Measurements from ENCODE around the gene PRDM16.

The PRDM16 gene

DNA sequence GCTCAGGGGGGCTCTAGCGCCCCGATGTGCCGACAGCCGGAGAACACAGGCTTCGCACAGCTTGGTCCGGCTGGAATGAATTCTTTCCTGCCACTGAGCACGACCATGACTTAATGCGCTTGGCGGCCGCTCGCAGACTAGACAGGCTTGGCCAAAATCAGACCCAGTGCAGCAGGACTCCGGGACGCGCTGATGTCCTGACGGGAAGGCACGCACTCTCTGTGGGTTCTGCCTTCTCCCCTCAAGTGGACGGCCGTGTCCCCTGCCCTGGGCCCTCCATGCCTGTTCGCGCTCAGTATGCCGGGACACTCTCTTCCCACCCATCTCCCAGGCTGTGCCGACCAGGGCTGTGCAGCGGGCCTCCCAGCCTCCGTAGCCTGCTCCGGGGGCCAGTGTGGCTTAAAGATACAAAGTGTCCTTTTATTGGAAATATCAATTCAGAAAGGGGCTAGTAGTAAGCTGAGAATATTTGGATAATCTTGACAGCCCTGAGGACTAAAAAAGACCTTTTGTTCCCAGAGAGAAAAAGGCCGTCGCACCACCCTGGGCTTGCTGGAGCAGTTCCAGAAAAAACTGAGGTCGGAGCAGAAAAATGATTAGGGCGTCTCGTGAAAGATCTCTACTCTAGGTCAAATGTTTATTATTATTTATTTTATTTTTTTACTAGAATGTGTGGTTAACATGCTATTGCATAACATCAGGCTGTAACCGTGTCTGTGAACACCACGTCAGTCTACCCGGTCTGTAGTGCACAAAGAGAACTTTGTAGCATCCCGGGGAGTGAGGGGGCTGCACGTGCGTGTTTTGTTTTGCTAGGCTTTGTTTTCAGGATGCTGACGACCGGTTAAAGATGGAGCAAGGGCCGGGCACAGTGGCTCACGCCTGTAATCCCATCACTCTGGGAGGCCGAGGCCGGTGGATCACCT is 297.4 kb downstream of the PRDM16 start:
- DNase-seq: no peak

DNA sequence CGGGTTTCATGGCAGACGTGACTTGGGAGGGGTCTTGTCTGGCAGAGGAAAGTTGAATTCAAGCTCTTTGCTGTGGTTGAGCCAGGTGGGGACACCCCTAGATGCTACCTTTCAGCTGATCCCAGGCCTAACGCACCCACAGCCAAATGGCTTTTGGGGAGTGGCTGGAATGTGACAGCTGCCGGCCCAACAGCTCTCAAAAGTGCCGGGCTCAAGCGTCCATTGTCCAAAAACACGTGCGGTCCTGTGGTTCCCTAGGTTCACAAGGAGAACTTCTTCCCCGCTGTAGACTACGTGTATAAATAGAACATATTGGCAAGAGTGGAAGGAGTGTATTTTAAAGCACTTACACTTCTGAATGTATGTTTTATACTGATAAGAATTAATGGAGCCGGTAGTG is 298.4 kb downstream of the PRDM16 start:
- DNase-seq: no peak

DNA sequence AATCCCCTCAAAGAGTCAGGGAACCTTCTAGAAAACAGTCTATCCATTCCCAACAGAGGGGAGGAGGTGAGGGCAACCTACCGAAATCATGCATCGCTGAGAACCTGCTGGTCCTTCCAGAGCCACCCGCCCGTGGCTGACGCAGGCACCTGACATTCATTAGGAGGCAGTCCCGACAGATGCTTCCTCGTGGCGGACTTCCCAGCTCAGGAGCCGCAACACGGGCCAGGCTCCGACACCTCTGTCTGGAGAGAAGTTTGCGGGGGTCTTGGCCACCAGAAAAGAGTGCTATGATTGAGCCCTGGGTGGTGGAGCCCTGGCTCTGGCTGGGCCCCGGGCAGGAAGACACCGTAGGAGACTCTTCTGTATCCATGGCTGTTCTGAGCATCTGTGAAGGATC is 299.1 kb downstream of the PRDM16 start:
- no peak for DNase-seq

DNA sequence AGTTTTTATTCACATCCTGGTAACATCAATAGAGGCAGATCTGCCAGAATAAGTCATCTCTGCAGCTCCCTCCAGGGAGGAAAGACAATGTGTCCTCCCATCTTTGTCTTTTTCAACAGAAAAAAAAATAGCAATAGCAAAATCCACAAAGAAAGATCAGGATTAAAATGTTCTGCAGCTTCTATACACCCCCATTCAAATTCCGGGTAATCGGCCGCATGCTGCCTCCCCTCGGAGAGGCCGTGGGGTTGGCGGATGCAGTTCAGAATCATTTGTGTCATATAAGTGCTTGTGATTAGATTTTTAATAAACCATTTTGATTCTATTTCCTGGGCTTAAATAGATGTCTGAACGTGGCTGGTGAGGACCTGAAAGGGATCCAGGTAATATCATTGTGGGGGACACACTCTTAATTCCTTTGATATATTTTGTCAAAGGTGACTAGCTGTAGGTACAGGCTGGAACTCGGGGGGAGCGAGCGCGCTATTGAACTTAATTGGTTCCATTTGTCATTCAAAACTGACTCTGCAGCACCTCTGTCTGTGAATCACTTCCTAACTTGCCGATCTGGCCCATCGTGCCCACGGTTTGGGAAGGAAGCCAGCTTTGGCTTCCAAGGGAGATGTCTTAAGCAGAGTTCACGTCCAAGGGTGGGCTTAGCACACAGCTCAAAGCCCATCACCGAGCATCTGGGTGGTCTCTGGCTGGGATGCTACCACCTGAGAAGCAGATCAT is 299.9 kb downstream of the PRDM16 start:
- DNase-seq: no peak

DNA sequence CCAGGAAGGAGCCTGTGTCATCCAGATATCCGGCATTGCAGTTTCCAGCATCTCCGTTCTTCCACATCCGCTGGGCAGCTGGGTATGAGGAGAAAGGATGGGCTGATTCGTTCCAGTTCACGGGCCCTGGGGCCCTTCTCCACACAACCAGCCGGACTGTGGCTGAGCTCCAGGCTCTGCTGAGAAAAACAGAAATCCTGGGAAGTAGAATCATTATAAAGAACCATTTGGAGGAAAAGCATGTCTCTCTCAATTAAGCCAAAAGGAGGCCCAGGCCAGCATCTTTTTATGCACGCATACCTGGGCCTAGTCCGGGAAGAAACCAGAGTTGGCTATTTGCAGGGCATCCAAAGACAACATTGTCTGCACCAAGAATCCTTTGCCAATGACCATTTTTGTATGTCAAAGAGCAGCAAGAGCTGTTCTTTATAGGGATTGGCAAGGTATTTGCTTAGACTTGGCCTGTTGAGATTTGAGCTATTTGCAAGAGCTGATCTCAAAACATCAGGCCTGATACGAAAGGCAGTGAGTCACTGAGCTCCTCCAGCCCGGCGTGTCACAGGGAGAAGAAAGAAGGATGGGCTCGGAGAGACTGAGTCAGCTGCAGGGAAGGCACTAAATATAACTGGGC is 300.6 kb downstream of the PRDM16 start:
- no peak for DNase-seq

DNA sequence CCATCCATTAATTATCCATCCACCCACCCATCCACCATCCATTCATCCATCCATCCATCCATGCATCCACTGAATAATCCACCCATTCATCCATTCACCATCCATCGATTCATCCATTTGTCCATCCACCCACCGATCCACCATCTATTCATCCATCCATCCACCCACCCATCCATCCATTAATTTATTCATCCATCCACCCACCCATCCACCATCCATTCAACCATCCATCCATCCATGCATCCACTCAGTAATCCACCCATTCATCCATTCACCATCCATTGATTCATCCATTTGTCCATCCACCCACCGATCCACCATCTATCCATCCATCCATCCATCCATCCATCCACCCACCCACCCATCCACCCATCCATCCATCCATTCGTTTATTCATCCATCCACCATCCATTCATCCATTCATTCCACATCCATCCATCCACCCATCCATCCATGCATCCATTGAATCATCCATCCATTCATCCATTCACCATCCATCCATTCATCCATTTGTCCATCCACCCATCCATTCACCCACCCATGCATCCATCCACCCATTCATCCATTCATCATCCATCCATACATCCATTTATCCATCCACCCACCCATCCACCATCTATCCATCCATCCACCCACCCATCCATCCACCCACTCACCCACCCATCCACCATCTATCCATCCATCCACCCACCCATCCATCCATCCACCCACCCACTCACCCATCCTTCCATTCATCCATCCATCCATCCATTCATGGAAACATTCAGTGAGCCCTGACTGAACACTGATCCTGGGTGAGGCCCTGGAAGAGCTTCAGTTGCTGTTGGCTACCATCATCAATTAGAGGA is 302.1 kb downstream of the PRDM16 start:
- no peak for DNase-seq

DNA sequence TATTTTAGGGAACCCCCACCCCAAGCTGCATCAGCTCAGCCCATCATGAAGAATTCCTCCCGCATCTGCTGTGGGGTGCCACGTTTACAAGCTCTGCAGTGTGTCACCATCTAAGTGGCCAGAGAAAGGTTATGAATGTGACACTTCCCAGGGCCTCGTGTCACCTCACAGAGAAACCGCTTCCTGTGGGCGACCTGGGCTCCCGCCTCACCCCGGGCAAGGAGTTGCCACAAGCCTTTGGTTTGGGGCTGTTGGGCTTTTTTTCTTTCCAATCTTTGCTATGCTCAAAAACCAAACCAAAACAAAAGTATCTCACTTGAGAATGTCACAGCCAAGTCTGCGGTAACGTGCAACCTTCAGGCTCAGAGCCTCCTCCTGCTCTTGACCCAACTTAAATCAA is 303.3 kb downstream of the PRDM16 start:
- no peak for DNase-seq

DNA sequence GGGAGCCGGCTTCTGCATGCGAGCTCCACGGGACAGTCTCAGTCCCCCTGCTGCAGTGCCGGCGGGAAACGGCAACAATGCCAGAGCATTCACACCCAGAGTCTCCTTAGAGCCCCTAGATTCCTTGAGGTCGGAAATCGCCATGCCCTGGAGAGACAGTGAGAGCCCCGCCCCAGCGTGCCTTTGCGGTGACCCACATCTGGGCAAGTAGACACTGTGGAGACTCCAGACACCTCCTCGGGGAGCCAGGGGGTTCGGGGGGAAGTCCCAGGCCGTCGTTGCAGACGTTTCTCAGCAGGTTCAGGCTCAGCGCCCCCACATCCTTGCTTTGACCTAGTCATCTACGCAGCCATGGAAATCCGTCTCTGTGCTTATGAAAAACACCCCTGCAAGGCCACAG is 304.2 kb downstream of the PRDM16 start:
- DNase-seq: no peak

DNA sequence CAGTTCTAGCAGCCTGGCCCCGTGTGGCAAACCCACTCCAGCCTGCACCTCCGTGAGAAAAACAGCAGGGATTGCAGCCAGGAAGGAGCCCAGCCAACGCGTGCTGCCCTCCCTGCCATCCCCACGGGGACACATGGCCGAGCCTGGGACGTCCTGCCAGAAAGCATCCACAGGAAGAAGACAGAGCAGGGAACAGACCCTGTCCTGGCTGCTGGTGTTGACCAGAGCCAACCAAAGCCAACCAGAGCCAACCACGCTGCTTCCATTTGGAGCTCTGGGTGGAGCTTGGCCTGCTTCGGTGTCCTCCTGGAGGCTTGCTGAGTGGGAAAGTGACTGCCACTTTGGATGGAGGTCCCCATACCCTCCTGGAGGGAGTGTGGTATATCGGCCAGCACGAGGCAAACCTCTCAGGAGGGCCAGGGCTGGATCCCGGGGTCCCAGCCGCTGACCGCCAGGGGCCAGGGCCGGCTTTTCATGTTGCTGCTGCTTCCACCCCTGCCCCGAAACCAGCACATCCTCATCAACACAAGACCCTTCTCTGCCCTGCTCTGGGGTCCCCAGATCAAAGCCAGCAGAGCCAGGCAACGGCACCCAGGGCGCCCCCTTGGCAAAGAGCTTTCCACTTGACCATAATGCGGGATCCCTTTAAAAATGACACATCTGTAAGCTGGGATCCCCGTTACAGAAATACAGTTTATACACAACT is 304.9 kb downstream of the PRDM16 start:
- DNase-seq: no peak

DNA sequence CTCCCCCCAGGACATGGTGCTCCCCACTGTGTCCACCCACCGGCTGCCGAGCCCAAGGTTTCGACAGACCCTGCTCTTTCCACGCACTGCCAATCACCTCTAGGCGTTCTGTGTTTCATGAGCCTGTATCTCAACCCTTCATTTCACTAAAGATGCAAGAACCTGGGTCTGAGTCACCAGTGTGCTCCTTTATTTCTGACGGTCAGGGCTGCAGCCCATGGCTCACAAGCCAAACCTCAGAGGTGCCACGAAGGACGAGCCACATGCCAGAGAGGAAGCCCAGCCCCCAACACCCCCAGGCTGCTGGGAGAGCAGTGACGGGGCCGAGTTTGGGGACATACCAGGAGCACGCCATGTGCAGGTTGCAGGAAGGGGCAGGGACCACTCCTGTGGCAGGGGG is 306.2 kb downstream of the PRDM16 start:
- no peak for DNase-seq

DNA sequence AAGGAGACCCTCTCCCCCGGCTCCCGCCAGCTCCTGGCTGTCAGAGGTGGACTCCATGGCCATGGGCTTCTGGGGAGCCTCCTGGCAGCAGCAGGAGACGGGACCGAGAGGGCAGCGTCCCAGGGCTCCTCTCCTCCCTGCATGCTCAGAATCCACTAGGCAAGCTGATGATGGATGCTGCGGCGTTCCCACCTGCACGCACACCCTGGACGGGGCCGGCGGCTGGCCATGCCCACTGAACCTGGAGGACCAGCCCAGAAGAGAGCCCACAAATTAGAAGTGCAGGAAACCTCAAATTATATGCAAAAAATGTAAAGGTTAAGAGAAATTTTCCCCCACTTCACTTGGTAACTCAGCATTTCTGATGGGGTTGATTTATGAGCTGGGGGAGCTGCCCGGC is 308.2 kb downstream of the PRDM16 start:
- DNase-seq: no peak

DNA sequence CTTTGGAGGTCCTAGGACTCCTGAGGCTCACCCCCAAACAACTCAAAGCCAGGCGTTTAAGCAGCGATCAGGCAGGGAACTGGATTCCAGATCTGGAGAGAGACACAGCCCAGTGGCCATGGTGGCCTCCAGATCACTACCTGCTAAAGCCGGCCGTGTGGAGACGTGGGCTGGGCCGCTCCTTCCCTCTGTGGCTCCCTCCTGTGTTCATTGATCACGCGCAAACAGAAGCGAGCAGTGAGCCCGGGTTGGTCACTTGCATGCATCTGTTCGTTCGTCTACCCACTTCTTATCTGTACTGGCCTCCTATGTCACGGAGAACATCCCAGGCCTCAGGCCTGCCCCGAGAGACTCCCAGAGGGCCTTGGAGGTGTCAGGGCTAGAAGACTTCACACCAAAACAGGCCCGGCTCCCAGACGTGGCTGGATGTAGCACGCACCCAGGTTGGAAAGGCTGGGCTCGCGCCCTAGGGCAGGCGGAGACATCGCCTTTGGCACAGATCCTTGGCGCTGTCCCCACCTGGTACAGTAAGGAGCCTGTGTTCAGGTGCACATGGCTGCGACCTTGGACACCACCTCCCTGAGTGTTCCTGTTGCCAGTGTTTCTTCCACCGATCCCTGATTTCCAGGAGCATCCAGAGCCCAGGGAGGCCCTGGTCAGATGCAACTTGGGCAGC is 308.7 kb downstream of the PRDM16 start:
- DNase-seq: no peak

DNA sequence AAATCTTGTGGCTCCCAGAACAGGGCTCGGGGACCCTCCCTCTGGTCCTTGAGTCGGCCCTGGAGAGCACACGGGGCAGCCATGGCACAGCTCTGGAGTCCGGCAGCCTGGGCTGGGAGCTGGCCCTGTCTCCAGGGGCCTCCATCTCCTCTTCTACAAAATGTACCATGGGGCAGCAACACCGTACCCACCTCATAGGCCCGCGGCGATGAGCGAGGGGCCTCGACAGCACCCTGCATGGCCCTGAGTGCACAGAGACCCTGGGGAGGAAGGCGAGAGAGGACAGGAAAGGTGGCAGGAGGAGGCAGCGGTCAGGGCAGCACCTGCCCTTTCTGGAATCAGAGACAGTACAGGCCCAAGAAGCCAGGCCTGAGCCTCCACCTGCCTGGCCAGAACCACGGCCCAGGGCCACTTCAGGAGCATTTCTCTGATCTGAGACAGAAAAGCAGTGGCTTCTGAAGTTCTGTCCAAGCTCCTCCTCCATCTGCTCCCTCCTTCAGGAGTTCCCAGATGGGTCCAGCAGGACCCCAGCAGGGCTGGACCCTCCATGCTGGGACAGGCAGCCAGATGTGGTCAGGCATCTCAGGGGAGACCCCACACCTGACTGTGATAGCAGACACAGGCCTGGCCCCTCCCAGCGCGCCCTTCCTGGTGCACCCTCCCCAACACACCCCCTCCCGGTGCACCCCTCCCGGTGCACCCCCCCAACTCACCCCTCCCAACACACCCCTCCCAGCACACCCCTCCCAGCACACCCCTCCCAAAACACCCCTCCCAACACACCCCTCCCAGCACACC is 309.6 kb downstream of the PRDM16 start:
- no peak for DNase-seq

DNA sequence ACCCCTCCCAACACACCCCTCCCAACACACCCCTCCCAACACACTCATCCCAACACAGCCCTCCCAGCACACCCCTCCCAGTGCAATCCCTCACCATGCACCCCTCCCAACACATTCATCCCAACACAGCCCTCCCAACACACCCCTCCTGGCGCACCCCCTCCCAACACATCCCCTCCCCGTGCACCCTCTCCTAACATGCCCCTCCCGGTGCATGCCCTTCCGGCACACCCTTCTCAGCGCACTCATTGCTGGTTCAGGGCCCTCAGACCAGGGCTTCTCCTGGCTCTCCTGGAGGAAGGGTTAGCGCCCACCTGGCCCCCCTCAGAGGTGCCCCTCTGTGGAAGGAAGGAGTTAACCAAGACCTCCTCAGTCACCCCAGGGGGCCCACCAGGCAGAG is 310.9 kb downstream of the PRDM16 start:
- no peak for DNase-seq

DNA sequence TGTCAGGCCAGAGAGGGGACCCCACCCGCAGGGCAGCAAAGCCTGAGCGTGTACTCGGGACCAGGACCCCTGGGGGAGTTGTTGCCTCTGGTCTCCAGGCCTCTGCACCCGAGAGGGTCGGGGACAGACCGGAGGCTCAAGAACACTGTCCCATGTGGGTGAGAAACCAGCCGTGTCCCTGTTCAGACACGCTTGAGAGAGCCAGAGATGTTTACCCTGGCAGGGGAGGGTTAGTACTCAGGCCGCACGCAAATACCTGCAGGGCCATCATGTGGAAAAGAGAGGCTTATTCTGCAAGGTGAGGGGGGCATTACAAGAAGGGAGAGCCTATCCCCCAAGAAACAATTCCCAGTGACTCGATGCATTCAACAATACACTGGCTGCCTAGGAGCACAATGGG is 311.5 kb downstream of the PRDM16 start:
- DNase-seq: no peak

DNA sequence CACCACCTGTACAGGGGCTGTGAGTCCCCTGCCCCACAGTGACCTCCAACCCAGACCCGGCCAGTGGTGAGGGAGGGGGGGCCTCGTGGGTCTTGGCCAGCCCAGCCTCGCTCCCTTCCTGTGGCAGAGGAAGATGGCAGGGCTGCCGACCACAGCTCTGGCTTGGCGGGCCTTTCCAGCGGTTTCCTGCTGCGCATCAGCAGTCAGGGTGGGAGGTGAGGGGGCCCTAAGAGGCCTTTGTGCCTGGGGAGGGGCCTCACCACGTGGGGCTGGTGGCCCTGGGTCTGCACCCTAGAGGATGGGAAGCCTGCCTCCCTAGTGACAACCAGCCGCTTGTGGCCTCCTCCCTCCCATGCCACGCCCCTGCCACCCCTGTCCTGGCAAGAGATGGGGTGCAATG is 312.9 kb downstream of the PRDM16 start:
- no peak for DNase-seq

DNA sequence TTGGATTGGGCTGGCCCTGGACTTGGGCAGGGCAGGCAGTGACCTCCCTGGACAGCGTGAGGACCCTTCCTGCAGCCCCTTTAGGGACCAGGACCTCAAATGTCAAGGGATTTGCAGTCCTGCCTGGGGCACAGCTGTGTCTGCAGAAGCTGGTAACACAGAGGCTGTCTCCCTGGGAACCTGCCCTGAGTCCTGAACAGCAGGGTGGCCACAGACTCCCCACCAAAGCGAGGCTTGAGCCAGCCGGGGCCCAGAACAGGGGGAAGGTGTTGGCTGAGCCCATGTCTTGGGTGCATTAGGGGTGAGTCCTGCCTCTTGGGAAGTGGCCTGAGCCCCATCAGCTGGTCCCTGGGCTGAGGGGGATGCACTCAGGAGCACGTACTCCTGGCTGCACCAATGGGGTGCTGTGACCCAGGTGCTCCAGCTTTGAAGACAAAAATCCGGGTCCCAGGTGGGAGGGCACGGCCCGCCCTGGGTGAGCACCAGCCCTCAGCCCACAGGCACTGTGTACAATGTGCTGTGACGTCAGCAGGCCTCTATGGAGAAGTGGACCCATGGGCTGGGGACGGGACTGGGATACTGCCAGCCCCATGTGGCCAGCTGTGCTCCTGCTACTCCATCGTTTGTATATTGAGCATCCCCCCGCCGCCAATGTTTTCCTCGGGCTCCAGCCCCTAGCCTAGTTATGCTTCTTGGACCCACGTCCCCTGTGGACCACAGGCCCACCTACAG is 313.5 kb downstream of the PRDM16 start:
- DNase-seq: no peak

DNA sequence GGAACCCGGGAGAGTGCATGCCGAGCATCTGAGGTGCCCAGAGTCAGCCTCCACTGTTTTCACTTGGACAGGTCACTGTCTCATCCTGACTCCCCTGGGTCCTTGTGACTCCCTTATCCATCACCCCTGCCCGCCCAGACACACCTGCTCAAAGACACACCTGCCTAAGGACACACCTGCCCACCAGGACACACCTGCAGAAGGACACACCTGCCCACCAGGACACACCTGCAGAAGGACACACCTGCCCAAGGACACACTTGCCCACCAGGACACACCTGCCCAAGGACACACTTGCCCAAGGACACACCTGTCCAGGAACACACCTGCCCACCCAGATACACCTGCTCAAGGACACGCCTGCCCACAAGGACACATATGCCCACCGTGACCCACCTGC is 314.7 kb downstream of the PRDM16 start:
- no peak for DNase-seq

DNA sequence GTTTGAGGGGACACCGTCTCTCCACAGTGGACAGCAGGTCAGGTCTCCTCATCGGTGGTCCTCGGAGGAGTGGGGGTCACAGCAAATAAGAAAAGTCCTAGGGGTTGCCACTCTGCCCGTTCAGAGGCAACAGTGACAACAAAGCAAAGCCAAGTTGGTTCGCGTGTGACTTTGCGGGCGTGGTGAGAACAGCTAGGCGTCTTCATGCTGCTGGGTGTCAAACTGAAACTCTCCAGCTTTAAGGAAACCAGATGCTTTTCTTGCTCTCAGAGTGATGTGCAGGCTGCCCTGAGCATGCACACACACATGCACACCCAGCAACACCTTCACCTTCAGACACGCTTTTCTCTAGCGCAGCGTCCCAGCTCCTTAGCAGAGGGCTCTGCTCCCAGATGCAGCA is 315.4 kb downstream of the PRDM16 start:
- no peak for DNase-seq
